GM19324 (cell line): ENCODE measurements around the gene GNPAT.

Source experiments
- ATAC-seq: cut with Tn5 transposase; IDR thresholded peaks from one replicate; pipeline ENCODE4 v1.9.1; 2021; ENCODE audit warnings: mild to moderate bottlenecking, moderate library complexity; ENCODE audit not compliant: unreplicated experiment, low FRiP score

The GNPAT gene

GRCh38 chr1:231240883-231241735 is at the start of gene GNPAT:
Gene GNPAT, plus strand, starts transcription at chr1:231241212. Its CDS starts 167 bp downstream, at chr1:231241379.
- ATAC-seq, result peak; percentile 98

DNA sequence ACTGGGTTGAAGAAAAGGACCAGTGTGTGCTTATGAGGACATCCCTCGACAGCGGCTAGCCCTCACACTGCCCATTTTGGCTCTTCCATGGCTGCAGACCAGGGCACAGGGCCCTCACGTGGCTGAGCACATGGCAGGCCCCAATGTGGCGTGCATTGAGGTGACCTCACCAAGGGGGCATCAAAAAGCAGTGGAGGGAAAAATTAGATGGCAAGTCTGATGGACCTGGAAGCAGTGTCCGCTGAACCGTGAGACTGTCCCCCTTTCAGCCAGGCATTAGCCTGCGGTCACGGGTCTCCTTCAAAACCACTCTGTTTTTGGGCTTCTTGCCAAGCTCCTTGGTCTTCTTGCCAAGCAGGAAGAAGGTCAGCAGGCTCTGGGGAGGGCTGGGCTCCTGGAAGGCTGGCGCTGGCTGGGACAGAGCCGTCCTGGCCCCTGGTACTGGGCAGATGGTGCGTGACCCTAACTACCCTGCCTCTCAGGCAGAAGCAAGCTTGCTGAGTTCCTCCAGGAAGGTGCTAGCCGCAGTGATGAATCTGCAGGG is 48.3 kb upstream of the GNPAT start:
- no peak for ATAC-seq

DNA sequence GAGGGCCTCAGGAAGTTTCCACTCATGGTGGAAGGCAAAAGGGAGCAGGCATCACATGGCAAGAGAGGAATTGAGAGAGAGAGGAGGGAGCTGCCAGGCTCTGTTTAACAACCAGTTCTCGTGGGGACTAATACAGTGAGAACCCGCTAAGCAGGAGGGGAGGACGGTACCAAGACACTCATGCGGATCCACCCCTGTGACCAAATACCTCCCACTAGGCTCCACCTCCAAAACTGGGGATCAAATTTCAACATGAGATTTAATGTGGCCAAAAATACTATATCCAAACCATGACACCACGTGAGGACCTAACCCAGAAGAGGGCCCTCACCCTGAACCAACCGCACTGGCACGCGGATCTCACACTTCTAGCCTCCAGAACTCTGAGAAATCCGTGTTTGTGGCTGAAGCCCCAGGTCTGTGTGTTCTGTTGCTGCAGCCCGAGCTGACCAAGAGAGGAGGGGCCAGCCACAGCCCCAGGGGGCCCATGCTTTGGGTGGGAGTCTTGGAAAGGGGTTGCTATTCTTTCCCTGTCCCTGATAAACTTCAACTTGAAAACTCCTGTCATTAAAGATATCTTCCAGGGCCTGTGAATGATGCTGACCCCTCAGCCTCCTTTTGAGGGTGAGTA is 47.2 kb upstream of the GNPAT start:
- no peak for ATAC-seq

DNA sequence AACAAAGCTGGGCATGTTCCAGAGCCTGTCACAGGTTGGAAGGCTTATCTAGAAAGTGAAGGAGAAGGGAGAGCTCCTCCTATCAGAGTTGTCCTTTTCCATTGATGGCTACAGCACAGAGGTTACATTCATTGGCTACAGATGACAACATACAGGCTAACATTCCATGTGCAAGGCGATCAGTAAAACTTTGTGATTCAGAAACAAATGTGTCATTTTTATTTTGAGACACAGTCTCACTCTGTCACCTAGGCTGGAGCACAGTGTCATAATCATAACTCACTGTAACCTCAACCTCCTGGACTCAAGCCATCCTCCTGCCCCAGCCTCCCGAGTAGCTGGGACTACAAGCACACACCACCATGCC is 46.6 kb upstream of the GNPAT start:
- no peak for ATAC-seq

DNA sequence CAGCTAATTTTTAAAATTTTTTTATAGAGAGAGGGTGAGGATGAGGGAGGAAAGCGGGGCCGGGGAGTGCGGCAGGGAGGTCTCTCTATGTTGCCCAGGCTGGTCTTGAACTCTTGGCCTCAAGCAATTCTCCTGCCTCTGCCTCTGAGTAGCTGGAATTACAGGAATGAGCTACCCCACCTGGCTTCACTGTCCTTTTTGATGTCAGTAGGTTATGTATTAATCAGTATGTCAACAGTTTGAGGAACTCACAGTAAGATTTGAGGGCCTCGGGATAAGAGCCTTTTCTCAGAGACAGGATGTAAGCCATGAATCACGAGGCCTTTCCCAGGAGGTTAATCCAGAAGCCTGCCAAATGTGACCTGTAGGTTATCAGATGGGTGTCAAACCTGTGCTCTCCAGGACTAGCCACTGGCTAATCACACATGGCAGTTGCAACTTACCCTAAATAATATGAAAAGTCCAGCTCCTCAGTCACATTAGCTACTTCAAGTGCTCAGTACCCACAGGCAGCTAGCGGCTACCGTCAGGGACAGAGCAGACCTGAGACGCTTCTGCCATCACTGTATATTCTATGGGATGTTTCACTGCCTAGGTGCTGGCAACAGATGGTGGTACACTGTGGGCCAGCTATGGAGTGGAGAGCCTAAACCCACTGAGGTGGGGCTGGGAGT is 46.0 kb upstream of the GNPAT start:
- ATAC-seq, result no peak

GRCh38 chr1:231196307-231196706 is 44.7 kb upstream of the GNPAT start:
- ATAC-seq, result no peak

GRCh38 chr1:231196728-231197127 is 44.3 kb upstream of the GNPAT start:
- ATAC-seq, result no peak

GRCh38 chr1:231199868-231200267 is 41.1 kb upstream of the GNPAT start:
- no peak for ATAC-seq

DNA sequence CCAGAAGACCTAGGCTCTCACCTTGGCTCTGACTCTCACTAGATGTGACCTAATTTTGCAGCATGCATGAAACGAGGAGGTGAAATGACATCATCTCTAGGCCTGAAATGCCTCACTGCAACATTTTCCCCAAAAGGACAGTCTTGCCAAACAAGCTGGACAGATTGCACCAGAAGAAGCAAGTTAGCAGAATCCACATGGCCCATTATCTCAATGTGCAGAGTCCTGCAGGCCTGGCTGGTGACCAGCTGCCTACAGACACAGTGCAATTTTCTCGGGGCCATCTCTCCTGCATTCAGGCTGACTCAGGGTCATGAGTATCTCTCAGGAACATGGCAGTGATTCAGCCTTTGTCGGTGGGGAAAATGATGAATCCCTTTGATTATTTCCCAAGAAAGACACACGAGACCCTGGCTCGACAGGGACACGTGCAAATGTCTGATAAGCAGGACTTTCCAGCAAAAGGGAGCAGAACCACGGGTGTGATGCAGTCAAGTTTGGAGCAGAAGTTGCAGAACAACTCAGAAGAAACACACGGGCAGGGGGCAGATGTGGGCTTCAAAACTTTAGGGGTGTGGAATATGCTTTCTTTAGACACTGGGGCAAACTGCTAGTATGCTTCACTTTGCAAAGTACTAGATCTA is 40.5 kb upstream of the GNPAT start:
- no peak for ATAC-seq

DNA sequence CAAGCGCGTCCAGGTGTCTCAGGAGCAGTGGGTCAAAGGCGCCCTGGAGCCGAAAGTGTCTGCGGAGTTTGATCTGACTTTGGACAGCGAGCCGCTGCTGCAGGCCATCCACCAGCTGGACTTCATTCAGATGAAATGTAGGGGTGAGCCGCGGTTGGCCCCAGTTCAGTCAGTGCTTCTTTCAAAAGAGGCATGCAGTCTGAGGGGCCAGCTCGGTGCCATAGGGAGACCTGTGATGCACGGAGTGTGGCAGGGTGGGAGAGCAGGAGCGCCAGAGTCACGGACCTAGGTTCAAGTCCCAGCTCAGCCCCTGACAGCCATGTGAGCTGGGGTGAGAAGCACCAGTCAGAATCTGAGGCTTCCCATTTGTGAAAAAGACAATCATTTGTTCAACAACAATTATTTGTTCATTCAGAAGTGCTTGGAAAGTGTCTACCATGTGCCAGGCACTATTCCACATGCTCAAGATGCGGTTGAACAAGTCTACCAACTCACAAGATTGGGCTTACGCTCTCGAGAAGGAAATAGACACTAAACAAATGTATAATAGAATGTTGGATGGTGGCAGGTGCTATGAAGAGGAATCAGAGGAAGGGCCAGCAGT is 39.5 kb upstream of the GNPAT start:
- no peak for ATAC-seq

DNA sequence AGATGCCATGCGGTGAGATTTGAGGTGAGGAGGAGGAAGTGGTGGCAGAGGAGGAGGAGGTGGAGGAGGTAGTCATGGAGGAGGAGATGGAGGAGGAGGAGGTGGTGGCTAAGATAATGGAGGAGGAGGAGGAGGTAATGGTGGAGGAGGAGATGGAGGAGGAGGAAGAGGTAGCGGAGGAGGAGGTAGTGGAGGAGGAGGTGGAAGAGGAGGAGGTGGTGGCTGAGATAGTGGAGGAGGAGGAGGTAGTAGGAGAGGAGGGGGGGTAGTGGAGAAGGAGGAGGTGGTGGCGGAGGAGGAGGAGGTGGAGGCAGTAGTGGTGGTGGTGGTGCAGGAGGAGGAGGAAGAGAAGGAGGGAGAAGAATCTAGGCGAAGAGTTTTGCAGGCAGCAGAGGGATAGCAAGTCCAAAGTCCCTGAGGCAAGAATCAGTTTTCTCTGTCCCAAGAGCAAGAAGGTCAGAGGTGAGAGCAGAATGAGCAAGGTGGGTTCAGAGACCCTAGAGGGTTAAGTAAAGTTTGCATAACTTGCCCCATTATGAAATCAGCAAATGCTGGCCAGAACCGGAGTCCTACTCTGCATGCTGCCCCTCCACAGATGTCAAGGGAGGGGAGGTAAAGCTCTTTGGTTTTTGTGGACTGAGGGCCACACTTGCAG is 38.9 kb upstream of the GNPAT start:
- no peak for ATAC-seq

- no peak for ATAC-seq
Measured at GRCh38 chr1:231203259-231204057, 37.6 kb upstream of the GNPAT start.

DNA sequence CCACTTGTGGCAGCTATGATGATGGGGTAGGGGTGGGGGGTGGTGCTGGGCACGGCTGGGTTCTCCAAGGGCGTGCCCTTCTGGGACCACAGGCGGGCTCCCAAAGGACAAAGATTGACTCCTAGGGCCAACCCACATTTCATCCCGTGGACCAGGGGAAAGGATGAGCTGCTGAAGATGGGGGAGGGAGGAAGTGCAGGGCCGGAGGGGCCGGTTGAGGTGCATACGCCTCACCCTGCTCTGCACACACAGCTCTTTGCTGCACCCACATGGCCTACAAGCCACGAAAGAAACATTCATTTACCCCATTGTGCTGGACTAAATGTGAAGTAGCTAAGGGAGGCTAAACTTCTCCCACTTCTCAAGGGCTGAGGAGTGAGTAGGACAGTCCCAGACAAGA is 34.2 kb upstream of the GNPAT start:
- no peak for ATAC-seq

DNA sequence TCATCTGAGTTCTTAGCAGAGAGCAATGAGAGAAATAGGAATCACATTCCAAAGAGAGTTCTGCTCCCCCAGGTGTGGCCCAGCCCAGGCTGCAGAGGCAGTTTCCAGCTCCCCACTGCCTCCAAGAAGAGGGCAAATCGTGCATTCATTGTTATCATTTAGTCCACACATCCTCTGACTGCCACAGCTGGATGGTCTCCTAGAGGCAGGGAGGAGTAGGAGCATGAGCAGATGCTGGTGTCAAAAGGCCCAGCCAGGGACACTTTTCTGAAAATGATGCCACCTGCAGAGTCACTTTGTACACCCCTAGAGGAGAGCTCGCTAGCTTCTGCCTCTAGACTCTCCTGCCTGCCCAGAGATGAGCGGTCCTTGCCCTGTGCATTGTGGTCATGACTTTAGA is 33.6 kb upstream of the GNPAT start:
- no peak for ATAC-seq

DNA sequence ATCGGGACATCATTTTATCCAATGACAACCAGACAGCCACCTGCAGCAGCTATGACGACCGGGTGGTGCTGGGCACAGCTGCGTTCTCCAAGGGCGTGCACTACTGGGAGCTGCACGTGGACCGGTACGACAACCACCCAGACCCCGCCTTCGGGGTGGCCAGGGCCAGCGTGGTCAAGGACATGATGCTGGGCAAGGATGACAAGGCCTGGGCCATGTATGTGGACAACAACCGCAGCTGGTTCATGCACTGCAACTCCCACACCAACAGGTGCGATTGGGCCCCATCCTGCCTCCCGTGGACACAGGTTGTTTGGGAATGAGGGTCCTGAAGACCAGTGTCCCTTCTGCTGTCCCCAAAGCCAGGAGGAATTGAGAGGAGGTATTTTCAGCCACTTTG is 32.0 kb upstream of the GNPAT start:
- no peak for ATAC-seq

GRCh38 chr1:231209531-231209930 is 31.5 kb upstream of the GNPAT start:
- no peak for ATAC-seq

GRCh38 chr1:231210126-231210525 is 30.9 kb upstream of the GNPAT start:
- no peak for ATAC-seq

DNA sequence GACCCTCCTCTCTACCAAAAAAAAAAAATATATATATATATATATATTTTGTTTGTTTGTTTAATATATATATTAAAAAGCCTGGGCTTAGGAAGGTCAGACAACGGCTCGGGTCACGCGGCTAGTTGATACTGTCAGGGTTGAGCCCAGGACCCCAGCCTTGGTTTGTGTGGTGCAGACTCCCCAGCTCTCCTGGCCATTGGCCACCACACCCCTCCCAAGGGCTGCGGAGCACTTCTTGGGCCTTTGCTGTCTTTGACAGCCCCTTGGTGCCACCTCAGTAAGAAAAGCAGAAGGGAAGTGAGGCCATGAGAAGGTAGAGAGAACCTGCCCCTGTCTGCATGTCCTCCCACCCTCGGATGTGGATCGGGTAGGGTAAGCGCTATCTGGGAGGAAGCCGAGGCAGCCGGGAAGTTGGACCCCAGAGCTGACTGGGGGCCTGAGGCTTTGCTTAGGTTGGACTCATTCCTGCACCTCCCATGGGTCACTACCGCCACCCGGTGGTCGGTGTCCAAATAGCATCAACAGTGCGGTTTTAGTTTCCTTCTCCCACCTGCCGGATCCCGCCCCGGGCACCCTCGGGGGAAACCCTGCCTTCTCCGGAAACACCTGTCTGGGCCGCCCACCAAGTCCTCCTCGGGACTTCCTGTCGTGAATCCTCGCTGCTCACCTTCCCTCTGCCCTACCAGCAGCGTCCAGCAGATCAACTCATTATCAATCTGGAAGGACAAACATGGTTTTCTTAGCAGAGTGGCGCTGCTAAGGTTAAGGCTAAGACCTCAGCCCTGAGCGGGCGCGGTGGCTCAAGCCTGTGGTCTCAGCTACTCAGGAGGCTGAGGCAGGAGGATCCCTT is 29.8 kb upstream of the GNPAT start:
- peak; percentile 79 for ATAC-seq
